Trophoblast cell (in vitro differentiated cells and primary cell): ENCODE measurements around the gene ZNF660.
A peak's percentile ranks its signal among the peaks of the same experiment; 100 is the strongest.

Experiments used
- DNase-seq, 2 donors: peaks; one replicate each; pipeline ENCODE4 v3.0.0-alpha.2; 2016
- H2AFZ ChIP-seq: 2 replicates; pipeline ENCODE4 v1.6.1; 2013; ENCODE audit warnings: low read length, moderate library complexity, mild to moderate bottlenecking; ENCODE audit not compliant: insufficient read depth, poor library complexity
- H2AK5ac ChIP-seq: 2 replicates; pipeline ENCODE4 v1.6.1; 2013; ENCODE audit warnings: mild to moderate bottlenecking, low read length
- H2BK120ac ChIP-seq: 2 replicates; pipeline ENCODE4 v1.6.1; 2013; ENCODE audit warnings: low read length, mild to moderate bottlenecking, moderate library complexity; ENCODE audit not compliant: insufficient read depth, poor library complexity
- H2BK12ac ChIP-seq: 2 replicates; pipeline ENCODE4 v1.6.1; 2013; ENCODE audit warnings: mild to moderate bottlenecking, low read length, moderate library complexity
- H2BK5ac ChIP-seq: 2 replicates; pipeline ENCODE4 v1.6.1; 2013; ENCODE audit warnings: low read length, low read depth, moderate library complexity, mild to moderate bottlenecking; ENCODE audit not compliant: poor library complexity
- H3K14ac ChIP-seq: 2 replicates; pipeline ENCODE4 v1.6.1; 2013; ENCODE audit warnings: mild to moderate bottlenecking, low read length
- H3K18ac ChIP-seq: 2 replicates; pipeline ENCODE4 v1.6.1; 2013; ENCODE audit warnings: mild to moderate bottlenecking, low read length
- H3K23ac ChIP-seq: 2 replicates; pipeline ENCODE4 v1.6.1; 2013; ENCODE audit warnings: low read length
- H3K27ac ChIP-seq: 2 replicates; pipeline ENCODE4 v1.5.1; 2013; ENCODE audit warnings: low read depth, mild to moderate bottlenecking, inconsistent platforms, low read length, moderate library complexity
- H3K27me3 ChIP-seq: 2 replicates; pipeline ENCODE4 v1.6.1; 2013; ENCODE audit warnings: inconsistent platforms, mild to moderate bottlenecking, low read length, moderate library complexity; ENCODE audit not compliant: insufficient read depth
- H3K36me3 ChIP-seq, 2 experiments: 1 replicate in 1 of 2; 2 replicates in 1 of 2; pipeline ENCODE4 v1.6.1; 2013; ENCODE audit warnings: low read length in 2 of 2, mild to moderate bottlenecking in 2 of 2, moderate library complexity in 1 of 2; ENCODE audit not compliant: insufficient read depth in 2 of 2, control insufficient read depth in 1 of 2
- H3K4ac ChIP-seq: 2 replicates; pipeline ENCODE4 v1.6.1; 2013; ENCODE audit warnings: low read depth, mild to moderate bottlenecking, low read length, moderate library complexity
- H3K4me1 ChIP-seq, 2 experiments: 1 replicate in 1 of 2; 2 replicates in 1 of 2; pipeline ENCODE4 v1.6.1; 2013; ENCODE audit warnings: low read length in 2 of 2, mild to moderate bottlenecking in 2 of 2, moderate library complexity in 1 of 2; ENCODE audit not compliant: insufficient read depth in 2 of 2, control insufficient read depth in 1 of 2
- H3K4me2 ChIP-seq: 2 replicates; pipeline ENCODE4 v1.6.1; 2013; ENCODE audit warnings: inconsistent platforms, mild to moderate bottlenecking, low read length, moderate library complexity
- H3K4me3 ChIP-seq: 2 replicates; pipeline ENCODE4 v1.5.1; 2013; ENCODE audit warnings: mild to moderate bottlenecking, low read depth, low read length, inconsistent platforms
- H3K79me1 ChIP-seq: one replicate; pipeline ENCODE4 v1.6.1; 2013; ENCODE audit warnings: low read length
- H3K79me2 ChIP-seq: 2 replicates; pipeline ENCODE4 v1.6.1; 2013; ENCODE audit warnings: low read length, mild to moderate bottlenecking; ENCODE audit not compliant: control insufficient read depth, insufficient read depth, poor library complexity
- H3K9ac ChIP-seq: 2 replicates; pipeline ENCODE4 v1.6.1; 2013; ENCODE audit warnings: mild to moderate bottlenecking, low read length
- H3K9me3 ChIP-seq: 2 replicates; pipeline ENCODE4 v1.6.1; 2013; ENCODE audit warnings: low read depth, mild to moderate bottlenecking, control low read depth, inconsistent platforms, low read length; ENCODE audit not compliant: insufficient read depth
- H4K12ac ChIP-seq: 2 replicates; pipeline ENCODE4 v1.6.1; 2013; ENCODE audit warnings: low read depth, mild to moderate bottlenecking, low read length, moderate library complexity
- H4K8ac ChIP-seq: 2 replicates; pipeline ENCODE4 v1.6.1; 2013; ENCODE audit warnings: low read depth, mild to moderate bottlenecking, low read length, moderate library complexity
- H4K91ac ChIP-seq: one replicate; pipeline ENCODE4 v1.6.1; 2013; ENCODE audit warnings: low read depth, mild to moderate bottlenecking, low read length, moderate library complexity
- WGBS: extraction: QIAGEN DNeasy Blood & Tissue Kit; methylation state at CpG from one replicate; pipeline ENCODE4 v1.1.7; 2013; ENCODE audit warnings: missing lambda C conversion rate; ENCODE audit not compliant: insufficient read length, insufficient coverage; ENCODE audit errors: extremely low coverage; 5-methylcytosine and 5-hydroxymethylcytosine counted together

ZNF660 gene

DNA sequence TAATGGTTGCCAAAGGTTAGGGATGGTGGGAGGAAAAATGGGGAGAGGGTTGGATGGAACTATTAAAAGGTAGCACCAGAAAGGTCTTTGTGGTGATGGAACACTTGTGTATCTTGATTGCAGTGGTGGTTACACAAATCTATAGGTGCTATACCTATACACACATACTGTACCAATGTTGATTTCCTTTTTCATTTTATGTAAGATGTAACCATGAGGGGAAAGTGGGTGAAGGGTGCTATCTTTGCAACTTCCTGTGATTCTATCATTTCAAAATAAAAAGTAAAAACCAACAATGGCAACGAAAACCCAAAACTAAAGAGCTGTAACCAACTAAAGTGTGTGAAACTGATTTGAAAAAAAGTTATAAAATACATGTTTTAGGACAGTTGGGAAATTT lies 63.0 kb downstream of the ZNF660 start:
- H2AK5ac ChIP-seq: no peak overlapping the region
- no peak overlapping the region for H4K91ac ChIP-seq
- no peak overlapping the region for H3K9ac ChIP-seq
- H2BK12ac ChIP-seq: no peak overlapping the region
- no CpG with 5 or more reads among the region's 1 CpG for WGBS
- H3K4me3 ChIP-seq: no peak overlapping the region
- peaks cover 8 to 27% of the 10 kb centered on the region in 2 experiments for H3K36me3 ChIP-seq
- H3K4ac ChIP-seq: no peak overlapping the region
- H3K14ac ChIP-seq: no peak overlapping the region
- H4K12ac ChIP-seq: no peak overlapping the region
- H3K9me3 ChIP-seq: no peaks in the 10 kb centered on the region
- H3K4me1 ChIP-seq: no peaks in the 10 kb centered on the region
- H4K8ac ChIP-seq: no peak overlapping the region
- no peak overlapping the region for H2BK120ac ChIP-seq
- H2AFZ ChIP-seq: no peak overlapping the region
- H3K27ac ChIP-seq: no peak overlapping the region
- no peak for DNase-seq
- no peak overlapping the region for H2BK5ac ChIP-seq
- peaks cover 3% of the 10 kb centered on the region for H3K27me3 ChIP-seq
- H3K79me1 ChIP-seq: peaks cover 2% of the 10 kb centered on the region
- H3K4me2 ChIP-seq: no peak overlapping the region
- H3K23ac ChIP-seq: no peak overlapping the region
- no peak overlapping the region for H3K18ac ChIP-seq
- peaks cover 4% of the 10 kb centered on the region for H3K79me2 ChIP-seq

GRCh38 chr3:44648564-44649229 lies 63.9 kb downstream of the ZNF660 start, which contains the start of gene ZNF35:
Gene ZNF35, plus strand, starts transcription at chr3:44648732. Its CDS starts 2,336 bp downstream, at chr3:44651068.
- peak within 1 kb of the TSS; percentile 79 for H4K12ac ChIP-seq
- H3K79me2 ChIP-seq: peaks cover 4% of the 10 kb centered on the region
- peak in 1 of 2 donors; percentile 14 for DNase-seq
- H2AFZ ChIP-seq: peak within 1 kb of the TSS; percentile 85
- H2AK5ac ChIP-seq: no peak within 1 kb of the TSS
- peak within 1 kb of the TSS; percentile 62 for H3K18ac ChIP-seq
- no peak within 1 kb of the TSS for H3K23ac ChIP-seq
- H3K27me3 ChIP-seq: no peaks in the 10 kb centered on the region
- H3K27ac ChIP-seq: peak within 1 kb of the TSS; percentile 36
- no peak within 1 kb of the TSS for H2BK5ac ChIP-seq
- peak within 1 kb of the TSS; percentile 41 for H3K14ac ChIP-seq
- H2BK120ac ChIP-seq: peak within 1 kb of the TSS; percentile 5
- peaks cover 11 to 28% of the 10 kb centered on the region in 2 experiments for H3K36me3 ChIP-seq
- peak within 1 kb of the TSS; percentile 98 for H3K4me3 ChIP-seq
- H3K79me1 ChIP-seq: peaks cover 2% of the 10 kb centered on the region
- H4K91ac ChIP-seq: peak within 1 kb of the TSS; percentile 71
- H2BK12ac ChIP-seq: no peak within 1 kb of the TSS
- no peaks in the 10 kb centered on the region for H3K9me3 ChIP-seq
- peak within 1 kb of the TSS; percentile 89 for H4K8ac ChIP-seq
- peak within 1 kb of the TSS; percentile 96 for H3K4me2 ChIP-seq
- no peaks in the 10 kb centered on the region for H3K4me1 ChIP-seq
- no CpG with 5 or more reads among the region's 37 CpGs for WGBS
- peak within 1 kb of the TSS; percentile 98 for H3K9ac ChIP-seq
- H3K4ac ChIP-seq: peak within 1 kb of the TSS; percentile 80
